ENCODE results near the gene ANP32A.
"Not testable (repeated sequence)": the region's sequence is repeated elsewhere in the genome, so short reads cannot be mapped to it uniquely, and the experiment has no call there.

ANP32A gene

DNA sequence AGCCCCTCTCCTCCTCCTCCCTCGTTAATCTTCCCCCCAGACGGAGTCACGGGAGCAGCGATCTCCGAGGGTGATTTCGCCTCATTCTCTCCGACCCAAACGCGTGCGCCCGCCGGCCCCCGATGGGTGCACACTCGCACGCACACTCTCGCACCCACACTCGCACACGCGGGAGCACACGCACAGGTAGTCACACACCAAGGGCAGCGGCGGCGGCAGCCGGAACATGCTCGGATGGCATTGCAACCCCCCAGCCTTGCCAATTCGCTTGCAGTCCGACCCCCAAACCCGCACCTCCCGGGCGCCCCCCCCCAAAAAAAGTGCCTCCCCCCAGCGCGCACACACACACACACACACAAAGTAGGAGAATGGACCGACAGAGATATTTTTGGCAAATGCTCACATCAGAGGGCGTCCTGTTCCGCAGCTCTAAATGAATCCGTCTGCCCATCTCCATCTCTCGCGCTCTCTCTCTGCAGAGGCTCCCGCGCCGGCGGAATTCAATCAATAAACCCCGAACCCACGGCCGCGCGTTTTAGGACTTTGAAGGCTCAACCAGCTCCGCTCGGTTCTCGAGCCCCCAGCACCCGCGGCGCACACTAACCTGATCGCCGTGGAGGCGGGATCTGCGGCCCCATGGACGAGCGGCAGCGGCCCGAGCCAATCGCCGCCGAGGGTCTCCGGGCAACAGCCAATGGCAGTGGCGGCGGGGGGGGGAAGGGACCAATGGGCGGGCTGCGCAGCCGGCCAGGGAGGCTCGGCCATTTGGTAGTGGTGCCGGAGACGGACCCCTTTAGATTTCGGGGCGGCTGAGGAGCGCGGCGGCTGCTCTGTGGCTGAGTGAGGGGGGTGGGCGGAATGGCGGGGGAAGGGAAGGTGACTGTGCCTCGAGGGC is at the start of gene ANP32A:
Gene ANP32A (minus strand): TSS at position 601 of the 895 bp plus-strand sequence. CDS start 144 bp downstream, at position 457.
- peak within 1 kb of the TSS; percentile 91 for H3K4me3 ChIP-seq (replicated peaks; ENCODE audit: low read depth, low read length)
- TF ChIP-seq, protein P1, sequence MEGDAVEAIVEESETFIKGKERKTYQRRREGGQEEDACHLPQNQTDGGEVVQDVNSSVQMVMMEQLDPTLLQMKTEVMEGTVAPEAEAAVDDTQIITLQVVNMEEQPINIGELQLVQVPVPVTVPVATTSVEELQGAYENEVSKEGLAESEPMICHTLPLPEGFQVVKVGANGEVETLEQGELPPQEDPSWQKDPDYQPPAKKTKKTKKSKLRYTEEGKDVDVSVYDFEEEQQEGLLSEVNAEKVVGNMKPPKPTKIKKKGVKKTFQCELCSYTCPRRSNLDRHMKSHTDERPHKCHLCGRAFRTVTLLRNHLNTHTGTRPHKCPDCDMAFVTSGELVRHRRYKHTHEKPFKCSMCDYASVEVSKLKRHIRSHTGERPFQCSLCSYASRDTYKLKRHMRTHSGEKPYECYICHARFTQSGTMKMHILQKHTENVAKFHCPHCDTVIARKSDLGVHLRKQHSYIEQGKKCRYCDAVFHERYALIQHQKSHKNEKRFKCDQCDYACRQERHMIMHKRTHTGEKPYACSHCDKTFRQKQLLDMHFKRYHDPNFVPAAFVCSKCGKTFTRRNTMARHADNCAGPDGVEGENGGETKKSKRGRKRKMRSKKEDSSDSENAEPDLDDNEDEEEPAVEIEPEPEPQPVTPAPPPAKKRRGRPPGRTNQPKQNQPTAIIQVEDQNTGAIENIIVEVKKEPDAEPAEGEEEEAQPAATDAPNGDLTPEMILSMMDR (IDR thresholded peaks at IDR 0.05; ENCODE audit: low read length, missing control alignments): no peak
- DNase-seq (ENCODE audit: low read depth): peak; percentile 95

DNA sequence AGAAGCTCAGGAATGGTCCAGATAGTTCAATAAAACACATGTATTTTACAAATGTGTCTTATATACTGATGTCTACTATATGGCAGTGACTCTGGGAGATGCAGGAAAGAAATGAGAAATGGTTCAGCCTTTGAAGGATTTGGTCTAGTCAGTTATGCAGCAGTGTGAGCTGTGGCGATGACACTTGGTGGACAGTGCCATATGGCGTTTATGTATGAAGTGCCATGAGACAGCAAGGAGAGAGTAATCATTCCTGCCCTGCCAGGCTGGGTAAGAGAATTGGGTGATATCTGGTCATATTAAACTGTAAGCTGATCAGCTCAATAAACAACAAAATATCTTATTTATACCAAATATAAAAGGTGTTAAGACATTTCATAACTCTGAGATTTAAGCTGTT is 47.6 kb upstream of the ANP32A start:
- TF ChIP-seq, protein P1 (IDR thresholded peaks at IDR 0.05; ENCODE audit: low read length, missing control alignments): no peak
- DNase-seq (ENCODE audit: low read depth): no peak
- no peak overlapping the region for H3K4me3 ChIP-seq (replicated peaks; ENCODE audit: low read depth, low read length)

DNA sequence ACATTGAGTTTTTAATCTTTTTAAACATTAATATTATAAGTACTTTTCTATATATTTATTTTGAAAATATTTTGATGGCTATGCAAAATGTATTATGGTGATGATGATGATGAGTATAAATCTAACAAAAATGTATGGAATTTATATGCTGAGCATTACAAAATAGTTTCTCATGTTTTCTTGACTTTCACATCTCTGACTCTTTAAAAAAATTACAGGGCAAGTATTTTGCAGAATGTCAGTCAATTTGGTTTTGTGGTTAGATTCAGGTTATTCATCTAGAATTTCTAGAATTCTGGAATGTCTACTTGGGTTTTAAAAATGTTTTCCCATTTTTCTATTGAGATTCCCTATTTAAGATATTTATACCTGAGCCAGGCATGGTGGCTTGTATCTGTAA is 41.7 kb upstream of the ANP32A start:
- no peak overlapping the region for H3K4me3 ChIP-seq (replicated peaks; ENCODE audit: low read depth, low read length)
- DNase-seq (ENCODE audit: low read depth): no peak
- TF ChIP-seq, protein P1 (IDR thresholded peaks at IDR 0.05; ENCODE audit: low read length, missing control alignments): no peak

DNA sequence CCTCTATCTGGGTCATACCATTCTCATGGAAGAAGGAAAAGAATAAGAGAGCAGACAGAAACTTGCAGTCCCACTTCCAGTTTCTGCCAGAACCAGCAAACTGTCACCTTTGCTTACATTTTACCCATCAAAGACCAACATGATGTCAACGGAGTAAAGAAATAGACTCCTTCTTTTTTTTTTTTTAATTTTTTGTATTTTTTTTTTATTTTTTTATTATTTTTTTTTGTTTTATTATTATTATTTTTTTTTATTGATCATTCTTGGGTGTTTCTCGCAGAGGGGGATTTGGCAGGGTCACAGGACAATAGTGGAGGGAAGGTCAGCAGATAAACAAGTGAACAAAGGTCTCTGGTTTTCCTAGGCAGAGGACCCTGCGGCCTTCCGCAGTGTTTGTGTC is 38.0 kb upstream of the ANP32A start:
- H3K4me3 ChIP-seq (replicated peaks; ENCODE audit: low read depth, low read length); DNase-seq (ENCODE audit: low read depth): not testable (repeated sequence)

DNA sequence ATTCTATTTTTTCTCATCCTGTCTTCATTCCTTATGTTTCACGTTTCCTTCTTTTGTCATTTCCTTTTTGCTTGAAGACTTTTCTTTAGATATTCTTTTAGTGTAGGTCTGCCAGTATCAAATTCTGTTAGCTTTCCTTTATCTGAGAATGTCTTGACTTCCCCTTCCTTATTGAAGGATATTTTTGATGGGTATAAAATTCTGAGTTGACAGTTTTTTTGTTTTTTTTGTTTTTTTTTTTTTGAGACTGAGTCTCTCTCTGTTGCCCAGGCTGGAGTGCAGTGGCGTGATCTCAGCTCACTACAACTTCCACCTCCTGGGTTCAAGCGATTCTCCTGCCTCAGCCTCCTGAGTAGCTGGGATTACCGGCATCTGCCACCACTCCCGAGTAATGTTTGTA is 36.7 kb upstream of the ANP32A start:
- H3K4me3 ChIP-seq (replicated peaks; ENCODE audit: low read depth, low read length); DNase-seq (ENCODE audit: low read depth): not testable (repeated sequence)

DNA sequence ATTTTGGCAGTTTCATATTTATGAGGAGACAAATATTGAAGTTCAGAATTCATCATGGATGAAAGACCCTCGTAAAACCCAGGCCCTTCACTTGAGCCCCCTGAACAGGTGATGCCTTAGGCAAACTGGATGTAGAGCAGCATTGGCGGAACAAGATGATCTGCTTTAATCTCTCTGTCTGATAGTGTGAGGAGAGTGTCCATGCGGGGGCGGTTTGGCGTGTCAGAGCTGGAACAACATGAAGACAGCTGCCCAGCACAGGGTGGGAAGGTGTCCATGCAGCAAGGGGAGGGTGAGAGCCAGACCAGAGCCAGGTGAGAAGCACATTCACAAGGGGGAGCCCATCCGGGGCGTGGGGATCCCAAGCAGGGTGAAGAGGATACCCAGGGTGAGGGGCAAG is 31.8 kb upstream of the ANP32A start:
- no peak for DNase-seq (ENCODE audit: low read depth)
- TF ChIP-seq, protein P1 (IDR thresholded peaks at IDR 0.05; ENCODE audit: low read length, missing control alignments): no peak
- H3K4me3 ChIP-seq (replicated peaks; ENCODE audit: low read depth, low read length): no peak overlapping the region

DNA sequence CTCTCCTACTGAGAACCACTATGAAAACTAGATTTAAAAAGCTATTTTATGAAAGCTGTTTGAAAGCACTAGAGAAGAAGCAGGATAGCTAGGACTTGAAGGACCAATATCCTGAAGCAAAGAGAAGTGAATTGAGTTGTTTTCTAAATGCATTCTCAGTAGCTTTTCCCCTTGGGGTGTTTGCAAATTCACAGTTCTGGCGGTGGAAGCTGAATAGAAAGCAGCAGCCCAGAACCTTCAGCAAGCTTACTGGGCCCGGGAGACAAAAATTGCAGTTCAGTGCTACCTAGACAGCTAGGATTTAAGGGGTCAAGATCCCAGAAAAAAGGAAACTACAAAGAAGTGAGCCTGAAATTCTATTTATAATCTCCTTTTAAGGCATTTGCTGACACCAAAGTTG is 31.3 kb upstream of the ANP32A start:
- no peak for DNase-seq (ENCODE audit: low read depth)
- TF ChIP-seq, protein P1 (IDR thresholded peaks at IDR 0.05; ENCODE audit: low read length, missing control alignments): no peak
- H3K4me3 ChIP-seq (replicated peaks; ENCODE audit: low read depth, low read length): no peak overlapping the region

DNA sequence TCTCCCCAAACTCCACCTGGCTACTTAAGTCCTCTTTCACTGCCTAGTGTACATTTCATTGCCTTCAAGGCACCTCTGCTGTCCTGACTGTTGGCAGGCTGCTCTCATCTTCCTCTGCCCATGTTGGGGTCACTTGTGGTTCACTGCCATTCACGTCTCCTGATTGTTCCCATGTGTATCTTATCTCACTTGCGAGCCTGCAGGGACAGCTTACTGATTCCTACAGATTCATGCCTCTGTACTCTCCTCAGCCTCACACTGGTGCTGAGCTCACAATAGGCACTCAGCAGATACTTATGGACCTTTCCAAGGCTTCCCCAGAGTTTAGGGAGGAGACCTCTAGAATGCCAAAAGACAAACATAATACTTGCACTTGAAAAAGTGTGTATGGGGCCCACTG is 28.8 kb upstream of the ANP32A start:
- DNase-seq (ENCODE audit: low read depth): no peak
- no peak overlapping the region for H3K4me3 ChIP-seq (replicated peaks; ENCODE audit: low read depth, low read length)
- TF ChIP-seq, protein P1 (IDR thresholded peaks at IDR 0.05; ENCODE audit: low read length, missing control alignments): no peak
